ENCODE measurements around the gene ZMPSTE24.
A peak's percentile ranks its signal among the peaks of the same experiment; 100 is the strongest.
"Not testable (repeated sequence)": the region's sequence is repeated elsewhere in the genome, so short reads cannot be mapped to it uniquely, and the experiment has no call there.

The ZMPSTE24 gene

DNA sequence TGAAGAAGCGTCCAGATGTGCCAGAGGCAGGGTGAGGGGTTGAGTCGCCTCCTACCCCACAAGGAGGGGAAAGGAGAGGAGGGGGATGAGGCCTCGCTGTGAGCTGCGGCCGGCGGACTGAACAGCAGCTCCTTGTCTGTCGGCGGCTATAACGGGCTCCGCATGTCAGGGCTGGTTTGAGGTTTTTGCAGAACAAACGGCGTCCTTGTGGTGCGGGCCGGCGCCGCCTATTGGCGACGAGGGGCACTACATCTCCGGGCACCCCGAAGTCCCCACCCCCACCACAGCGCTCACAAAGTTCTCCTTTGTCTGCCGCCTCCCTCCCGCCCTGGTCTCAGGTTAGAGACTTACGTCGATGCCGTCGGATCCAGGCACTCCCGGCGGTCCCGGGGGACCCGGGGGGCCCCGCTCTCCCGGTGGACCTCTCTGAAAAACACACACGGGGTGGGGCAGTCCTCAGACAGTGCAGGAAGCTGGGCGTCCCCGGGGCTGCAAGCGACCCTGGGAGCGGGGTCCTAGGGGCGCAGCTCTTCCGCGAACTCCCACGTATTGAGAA, 57.3 kb downstream of the ZMPSTE24 start:
- DNase-seq (ENCODE audit: extremely low spot score, insufficient read length, low read depth) (peak; percentile 68), FAIRE-seq (peak; percentile 87)

DNA sequence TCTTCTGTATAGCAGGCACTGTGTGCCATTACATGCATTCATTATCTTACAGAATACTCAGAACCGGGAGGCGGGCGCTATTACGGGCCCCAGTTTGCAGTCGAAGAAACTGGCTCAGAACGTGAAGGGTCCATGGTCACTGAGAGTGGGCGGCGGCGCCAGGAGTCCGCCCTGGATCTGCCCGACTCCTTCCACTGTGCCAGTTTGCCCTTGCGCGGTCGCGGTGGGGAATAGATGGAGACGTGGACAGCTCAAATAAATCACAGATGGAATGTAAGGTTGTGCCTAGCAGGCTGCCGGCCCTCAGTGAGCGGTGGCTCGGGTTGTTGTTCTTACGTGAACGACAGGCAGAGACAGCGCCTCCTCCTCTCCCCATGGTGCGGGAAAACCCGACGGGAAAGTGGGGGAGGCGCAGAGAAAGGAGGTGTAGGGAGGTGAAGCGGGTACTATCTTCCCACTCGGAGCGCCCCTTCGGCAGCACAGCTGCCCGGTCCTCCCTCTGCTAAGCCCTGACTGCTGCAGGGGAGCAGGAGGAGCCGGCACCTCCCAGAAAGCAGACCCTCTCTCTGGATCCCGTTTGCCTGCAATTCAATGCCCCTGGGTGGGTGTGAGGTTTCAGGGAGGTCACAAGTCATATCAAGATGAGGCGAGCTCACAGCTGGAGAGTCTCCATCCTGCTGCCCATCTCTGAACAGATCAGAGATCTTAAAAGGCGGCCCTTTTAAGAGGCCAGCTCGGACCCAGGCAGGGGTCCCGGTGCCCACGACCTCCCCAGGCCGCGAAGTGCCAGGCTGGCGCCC, 58.0 kb downstream of the ZMPSTE24 start:
- FAIRE-seq, result peak; percentile 69
- no peak for DNase-seq (ENCODE audit: extremely low spot score, insufficient read length, low read depth)

GRCh38 chr1:40316595-40317393, 58.8 kb downstream of the ZMPSTE24 start, which contains the start of gene COL9A2:
Gene COL9A2 (minus strand): TSS chr1:40317286. CDS start chr1:40317197, 89 bp downstream.
- no peak for DNase-seq (ENCODE audit: extremely low spot score, insufficient read length, low read depth)

DNA sequence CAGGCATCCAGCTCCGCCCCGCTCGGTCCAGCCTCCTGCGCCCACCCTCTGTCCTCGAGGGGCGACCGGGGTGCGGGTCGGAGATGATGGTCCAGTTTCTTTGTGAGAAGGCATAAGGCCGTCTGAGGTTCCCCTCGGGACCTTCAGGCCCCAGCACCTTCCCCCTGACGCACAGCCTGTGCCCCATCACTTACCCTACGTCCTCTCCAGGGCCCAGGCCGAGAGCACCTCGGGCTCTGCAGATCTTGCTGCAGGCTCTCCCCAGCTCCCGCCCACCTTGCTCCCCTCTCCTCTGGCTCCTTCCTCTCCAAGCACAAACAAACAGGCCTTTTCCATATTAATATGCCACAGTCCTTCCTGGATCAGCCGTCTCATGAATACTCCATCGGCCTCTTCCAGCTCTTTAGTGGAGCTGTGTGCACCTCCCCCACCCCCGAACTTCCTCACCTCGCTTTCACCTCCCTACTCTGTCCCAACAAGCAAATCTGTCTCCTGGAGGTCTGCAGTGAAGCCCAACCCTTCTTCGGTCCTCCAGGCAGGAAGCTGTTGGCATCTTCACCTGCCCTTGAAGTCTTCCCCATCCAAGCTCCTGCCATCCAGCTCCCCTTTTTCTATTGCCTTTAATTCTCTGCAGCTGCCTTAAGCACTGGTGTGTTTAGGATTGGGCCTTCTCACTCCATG, 59.5 kb downstream of the ZMPSTE24 start:
- FAIRE-seq (no peak), DNase-seq (ENCODE audit: extremely low spot score, insufficient read length, low read depth) (no peak)

More at GRCh38 chr1:40316595-40317393, 58.8 kb downstream of the ZMPSTE24 start, which contains the start of gene COL9A2:
- no peak for FAIRE-seq

GRCh38 chr1:40318476-40318875, 60.4 kb downstream of the ZMPSTE24 start:
- FAIRE-seq (no peak), DNase-seq (ENCODE audit: extremely low spot score, insufficient read length, low read depth) (no peak)

DNA sequence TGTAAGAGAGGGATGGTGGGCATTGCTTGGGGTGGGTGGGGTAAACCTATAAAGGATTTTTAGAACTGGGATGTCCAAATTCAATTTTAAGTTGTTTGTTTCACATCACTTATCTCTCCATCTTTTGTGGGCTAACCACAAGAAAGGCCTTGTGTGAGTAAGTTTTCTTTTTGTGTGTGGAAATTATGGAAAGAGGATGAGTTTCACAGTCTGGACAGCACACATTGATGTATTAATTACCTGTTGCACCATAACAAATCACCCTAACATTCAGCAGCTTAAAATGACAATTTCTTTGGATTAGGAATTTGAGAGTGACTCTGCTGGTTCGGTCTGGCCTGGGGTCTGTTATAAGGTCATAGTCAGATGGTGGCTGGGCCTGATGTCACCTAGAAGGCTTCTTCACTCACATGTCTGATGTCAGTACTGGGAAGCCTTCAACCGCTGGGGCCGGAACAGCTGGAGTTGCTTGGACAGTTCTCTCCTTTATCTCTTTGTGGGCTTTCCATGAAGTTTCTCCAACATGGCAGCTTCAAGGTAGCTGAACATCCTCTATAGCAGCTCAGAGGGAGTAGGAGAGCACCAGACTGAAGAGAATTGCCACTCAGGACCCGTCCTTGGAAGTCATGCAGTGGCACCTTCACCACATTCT, 61.1 kb downstream of the ZMPSTE24 start:
- DNase-seq (ENCODE audit: extremely low spot score, insufficient read length, low read depth) (no peak), FAIRE-seq (no peak)

DNA sequence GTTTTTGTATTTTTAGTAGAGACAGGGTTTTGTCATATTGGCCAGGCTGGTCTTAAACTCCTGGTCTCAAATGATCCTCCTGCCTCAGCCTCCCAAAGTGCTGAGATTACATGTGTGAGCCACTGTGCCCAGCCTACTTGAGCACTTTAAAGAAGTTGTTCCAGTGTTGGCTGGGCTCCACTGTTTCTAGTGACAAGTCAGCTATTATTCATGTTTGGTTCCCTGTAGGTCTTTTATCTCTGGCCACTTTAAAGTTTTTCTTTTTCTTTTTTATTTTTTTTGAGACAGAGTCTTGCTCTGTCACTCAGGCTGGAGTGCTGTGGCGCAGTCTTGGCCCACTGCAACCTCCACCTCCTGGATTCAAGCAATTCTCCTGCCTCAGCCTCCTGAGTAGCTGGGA, 73.4 kb downstream of the ZMPSTE24 start:
- DNase-seq (ENCODE audit: extremely low spot score, insufficient read length, low read depth); FAIRE-seq: not testable (repeated sequence)

DNA sequence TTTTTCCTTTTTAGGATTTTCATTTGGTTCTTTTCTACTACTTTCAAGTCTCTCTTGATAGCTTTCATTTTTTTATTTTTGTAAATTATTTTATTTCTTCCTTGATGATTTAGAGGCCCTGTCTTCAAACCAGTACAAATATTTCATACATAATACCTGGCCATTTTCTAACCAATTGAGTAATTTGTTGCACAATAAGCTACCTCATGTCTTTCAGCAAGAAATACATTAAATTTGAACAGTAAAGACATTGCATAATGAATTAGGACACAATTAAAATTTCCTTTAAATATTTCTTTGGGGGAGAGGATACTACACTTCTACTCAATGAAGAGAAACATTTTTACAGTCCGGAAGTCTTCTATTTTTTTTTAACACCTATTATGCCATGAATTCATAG, 74.7 kb downstream of the ZMPSTE24 start:
- FAIRE-seq (no peak), DNase-seq (ENCODE audit: extremely low spot score, insufficient read length, low read depth) (no peak)

DNA sequence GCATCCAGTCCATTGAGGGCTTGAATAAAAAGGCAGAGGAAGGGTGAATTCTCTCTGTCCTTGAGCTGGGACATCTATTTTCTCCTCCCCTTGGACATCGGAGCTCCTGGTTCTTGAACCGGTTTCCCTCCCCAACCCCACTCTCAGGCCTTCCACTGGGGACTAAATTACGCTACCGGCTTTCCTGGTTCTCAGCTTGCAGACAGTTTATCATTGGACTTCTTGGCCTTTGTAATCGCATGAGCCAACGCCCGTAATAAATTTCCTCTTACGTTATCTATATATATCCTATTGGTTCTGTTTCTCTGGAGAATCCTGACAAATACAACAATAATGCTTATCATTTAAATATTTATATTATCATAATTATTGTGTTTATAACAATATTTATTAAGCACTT, 79.4 kb downstream of the ZMPSTE24 start:
- no peak for FAIRE-seq

DNA sequence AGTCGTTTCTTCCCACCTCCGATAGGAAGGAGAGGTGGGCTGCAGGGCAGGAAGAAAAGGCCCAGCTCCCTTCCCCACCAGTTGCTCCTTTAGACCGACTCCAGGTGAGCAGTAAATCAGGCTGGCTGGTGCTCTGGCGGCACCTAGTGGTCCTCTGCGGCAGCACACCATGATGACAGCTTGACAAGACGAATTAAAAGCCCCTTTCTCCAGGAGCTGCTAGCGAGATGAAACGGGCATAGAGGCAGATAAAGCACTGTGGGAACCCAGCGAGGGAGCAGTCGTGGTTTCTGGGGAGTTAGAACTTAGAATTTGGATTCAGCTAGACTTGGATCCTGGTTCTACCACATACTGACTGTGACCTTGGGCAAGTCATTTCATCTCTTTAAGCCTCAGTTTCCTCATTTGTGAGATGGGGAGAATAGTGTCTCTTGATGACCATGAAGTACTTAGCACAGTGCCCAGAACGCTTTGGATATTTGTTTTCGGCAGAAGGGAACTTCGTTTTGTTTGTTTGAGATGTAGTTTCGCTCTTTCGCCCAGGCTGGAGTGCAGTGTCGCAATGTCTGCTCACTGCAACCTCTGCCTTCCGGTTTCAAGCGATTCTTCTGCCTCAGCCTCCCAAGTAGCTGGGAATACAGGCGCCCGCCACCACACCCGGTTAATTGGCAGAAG, 80.8 kb downstream of the ZMPSTE24 start:
- DNase-seq (ENCODE audit: extremely low spot score, insufficient read length, low read depth), result no peak
- peak; percentile 96 for FAIRE-seq

More for the DNA sequence above, 79.4 kb downstream of the ZMPSTE24 start:
- no peak for DNase-seq (ENCODE audit: extremely low spot score, insufficient read length, low read depth)

- DNase-seq (ENCODE audit: extremely low spot score, insufficient read length, low read depth), result no peak
- no peak for FAIRE-seq
These were observed 81.6 kb downstream of the ZMPSTE24 start for GRCh38 chr1:40339420-40340323.

DNA sequence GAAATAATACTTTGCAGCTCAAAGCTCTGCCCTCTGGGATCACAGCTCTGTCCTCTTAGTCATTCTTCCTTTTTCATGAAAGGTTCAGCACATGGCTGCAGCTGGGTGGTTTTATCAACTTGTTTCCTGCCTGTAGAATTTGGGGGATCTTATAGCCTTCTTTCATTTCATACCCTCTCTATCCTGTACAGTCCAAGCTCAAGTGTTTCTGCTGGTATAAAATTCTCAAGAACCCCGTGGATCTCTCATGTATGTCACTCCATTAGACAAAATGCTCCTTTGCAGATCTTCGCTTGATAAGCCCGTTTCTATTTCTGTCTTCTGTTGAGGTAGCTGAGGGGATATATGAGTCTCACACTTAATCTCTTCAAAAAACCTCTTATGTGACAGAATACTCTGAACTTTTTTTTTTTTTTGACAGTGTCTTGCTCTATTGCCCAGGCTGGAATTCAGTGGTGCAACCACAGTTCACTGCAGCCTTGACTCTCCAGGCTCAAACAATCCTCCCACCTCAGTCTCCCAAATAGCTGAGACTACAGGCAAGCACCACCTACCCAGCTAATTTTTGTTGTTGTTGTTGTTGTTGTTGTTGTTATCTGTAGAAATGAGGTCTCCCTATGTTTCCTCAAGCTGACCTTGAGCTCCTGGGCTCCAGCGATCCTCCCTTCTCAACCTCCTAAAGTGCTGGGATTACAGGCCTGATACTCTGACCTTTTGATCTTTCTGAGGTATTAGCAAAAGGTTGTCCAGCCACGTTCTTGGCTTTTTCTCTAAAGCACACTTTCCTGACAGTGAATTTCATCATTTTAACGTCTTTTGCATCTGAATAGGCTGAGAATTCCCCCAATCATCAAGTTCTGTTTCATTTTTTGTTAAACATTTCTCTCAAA, 83.7 kb downstream of the ZMPSTE24 start:
- DNase-seq (ENCODE audit: extremely low spot score, insufficient read length, low read depth), result no peak
- FAIRE-seq, result no peak

GRCh38 chr1:40342381-40342717, 84.3 kb downstream of the ZMPSTE24 start:
- not testable (repeated sequence) for DNase-seq (ENCODE audit: extremely low spot score, insufficient read length, low read depth); FAIRE-seq
